ENCODE results near the gene ISOC2. TPM values are rescaled to one million over a fixed set of nuclear protein-coding genes. Genes with fewer than 3 reads are reported as not detected.

ISOC2 gene
- total RNA-seq, 1 donor from 2014 or later = 36.7 TPM

- Mint-ChIP-seq H3K27me3 (ENCODE audit: low read depth) (peaks cover 4% of the 10 kb centered on the region), H3K27ac (ENCODE audit: unreplicated experiment) (no peak overlapping the region), H3K4me3 (peak overlapping the region; percentile 99), H3K4me1 (peaks cover 47% of the 10 kb centered on the region), H3K9me3 (no peaks in the 10 kb centered on the region), H3K36me3 (ENCODE audit: low read depth) (no peaks in the 10 kb centered on the region)
- DNase-seq (ENCODE audit: low read depth, low spot score) = no peak
- TF ChIP-seq CTCF (conservative IDR thresholded peaks at IDR 0.05) = no peak
Observed at GRCh38 chr19:55477905-55478304, 16.5 kb upstream of the ISOC2 start.

- Mint-ChIP-seq H3K27me3 (ENCODE audit: low read depth) (peaks cover 4% of the 10 kb centered on the region), H3K9me3 (no peaks in the 10 kb centered on the region), H3K4me1 (peaks cover 47% of the 10 kb centered on the region), H3K27ac (ENCODE audit: unreplicated experiment) (peak within 1 kb of the TSS; percentile 97), H3K4me3 (peak within 1 kb of the TSS; percentile 99), H3K36me3 (ENCODE audit: low read depth) (no peaks in the 10 kb centered on the region)
- TF ChIP-seq CTCF (conservative IDR thresholded peaks at IDR 0.05) = no peak
- peak; percentile 95 for DNase-seq (ENCODE audit: low read depth, low spot score)
Observed at GRCh38 chr19:55476100-55476775, 14.8 kb upstream of the ISOC2 start, which contains the start of gene ZNF628. TSS of gene ZNF628 (plus strand) at chr19:55476617. CDS start at chr19:55479911, 3,294 bp downstream.

GRCh38 chr19:55474269-55475265 lies 13.1 kb upstream of the ISOC2 start:
- Mint-ChIP-seq H3K9me3 (no peaks in the 10 kb centered on the region), H3K4me1 (peaks cover 42% of the 10 kb centered on the region), H3K4me3 (peak overlapping the region; percentile 47), H3K27ac (ENCODE audit: unreplicated experiment) (no peak overlapping the region), H3K36me3 (ENCODE audit: low read depth) (no peaks in the 10 kb centered on the region), H3K27me3 (ENCODE audit: low read depth) (peaks cover 4% of the 10 kb centered on the region)
- no peak for DNase-seq (ENCODE audit: low read depth, low spot score)
- no peak for TF ChIP-seq CTCF (conservative IDR thresholded peaks at IDR 0.05)

- peaks cover 31% of the 10 kb centered on the region for H3K4me1 Mint-ChIP-seq
- H3K27me3 Mint-ChIP-seq (ENCODE audit: low read depth) = peaks cover 4% of the 10 kb centered on the region
- no peaks in the 10 kb centered on the region for H3K36me3 Mint-ChIP-seq (ENCODE audit: low read depth)
- TF ChIP-seq CTCF (conservative IDR thresholded peaks at IDR 0.05) = no peak
- H3K4me3 Mint-ChIP-seq = peak overlapping the region; percentile 41
- DNase-seq (ENCODE audit: low read depth, low spot score) = no peak
- peak overlapping the region; percentile 35 for H3K27ac Mint-ChIP-seq (ENCODE audit: unreplicated experiment)
- H3K9me3 Mint-ChIP-seq = no peaks in the 10 kb centered on the region
Observed at GRCh38 chr19:55473225-55474012, 12.0 kb upstream of the ISOC2 start.

- Mint-ChIP-seq H3K4me1 (peaks cover 22% of the 10 kb centered on the region), H3K27me3 (ENCODE audit: low read depth) (peaks cover 4% of the 10 kb centered on the region), H3K27ac (ENCODE audit: unreplicated experiment) (no peak overlapping the region), H3K9me3 (no peaks in the 10 kb centered on the region), H3K36me3 (ENCODE audit: low read depth) (no peaks in the 10 kb centered on the region), H3K4me3 (no peak overlapping the region)
- TF ChIP-seq CTCF (conservative IDR thresholded peaks at IDR 0.05) = no peak
- DNase-seq (ENCODE audit: low read depth, low spot score) = no peak
Observed at GRCh38 chr19:55472463-55472862, 11.0 kb upstream of the ISOC2 start.

Data from neural crest cell (in vitro differentiated cells).